SIG-M5 treated with dmso at 0.1 percent for 504 hours (cell line): ENCODE results near the gene ZNF776.
"Not testable (repeated sequence)": the region's sequence is repeated elsewhere in the genome, so short reads cannot be mapped to it uniquely, and the experiment has no call there.

Source experiments
- DNase-seq: peaks from one replicate; lab custom pipeline; 2025; ENCODE audit not compliant: unreplicated experiment; lab: John Stamatoyannopoulos, UW

The ZNF776 gene

GRCh38 chr19:57776764-57777296 is 30.2 kb downstream of the ZNF776 start:
- no peak for DNase-seq

GRCh38 chr19:57778336-57778735 is 31.7 kb downstream of the ZNF776 start:
- no peak for DNase-seq

GRCh38 chr19:57779220-57779845 is 32.7 kb downstream of the ZNF776 start:
- no peak for DNase-seq

- no peak for DNase-seq
These were observed 39.7 kb downstream of the ZNF776 start for GRCh38 chr19:57786286-57786685.

- no peak for DNase-seq
These were observed 40.3 kb downstream of the ZNF776 start for GRCh38 chr19:57786906-57787305.

- DNase-seq = no peak
These were observed 41.6 kb downstream of the ZNF776 start for GRCh38 chr19:57788114-57788692.

GRCh38 chr19:57789288-57789687 is 42.7 kb downstream of the ZNF776 start:
- no peak for DNase-seq

- not testable (repeated sequence) for DNase-seq
These were observed 50.0 kb downstream of the ZNF776 start for GRCh38 chr19:57796580-57796979.

- no peak for DNase-seq
These were observed 54.1 kb downstream of the ZNF776 start for GRCh38 chr19:57800696-57801095.

- DNase-seq = no peak
These were observed 55.7 kb downstream of the ZNF776 start for GRCh38 chr19:57802269-57802668.

GRCh38 chr19:57803265-57803593 is 56.6 kb downstream of the ZNF776 start:
- no peak for DNase-seq

- DNase-seq = no peak
These were observed 57.1 kb downstream of the ZNF776 start for GRCh38 chr19:57803594-57804325.

- no peak for DNase-seq
These were observed 60.9 kb downstream of the ZNF776 start for GRCh38 chr19:57807541-57807940.
